Ovary (tissue), 9 donors: Measurements from ENCODE around the gene CHAF1A. TPM values are rescaled to one million over a fixed set of nuclear protein-coding genes. Genes with fewer than 3 reads are reported as not detected.

Experiments
- DNase-seq, 5 donors: peaks; one replicate each; pipeline ENCODE4 v3.0.0-alpha.2; 2019 to 2020
- H3K27ac ChIP-seq, 2 donors: fragments of 200-600 bp; one replicate each; pipeline versions ENCODE4 v1.5.1 to v1.8.0; 2019 to 2022
- H3K27me3 ChIP-seq: fragments of 200-600 bp; one replicate; pipeline ENCODE4 v1.8.0; 2022
- H3K36me3 ChIP-seq: fragments of 200-600 bp; sonication (generic); one replicate; pipeline ENCODE4 v1.5.1; 2019
- H3K4me1 ChIP-seq: one replicate; pipeline ENCODE4 v1.8.1; 2013; ENCODE audit warnings: mild to moderate bottlenecking, moderate library complexity; ENCODE audit not compliant: insufficient read depth
- H3K4me3 ChIP-seq: fragments of 200-600 bp; sonication (generic); one replicate; pipeline ENCODE4 v1.5.1; 2017
- H3K9me3 ChIP-seq, 2 donors: fragments of 200-600 bp in 1 of 2; sonication (generic) in 1 of 2; one replicate each; pipeline versions ENCODE4 v1.5.1 to v1.8.1; 2013 to 2019; ENCODE audit warnings: mild to moderate bottlenecking in 1 of 2, moderate library complexity in 1 of 2
- CTCF ChIP-seq, 3 donors: fragments of 450-650 bp in 2 of 3; fragments of 200-600 bp in 1 of 3; IDR thresholded peaks; one replicate each; pipeline versions ENCODE4 v1.5.1 to v1.8.0; 2016 to 2022; ENCODE audit warnings: antibody characterized with exemption in 3 of 3, mild to moderate bottlenecking in 1 of 3
- EP300 ChIP-seq: sonication (generic); formaldehyde crosslinking; IDR thresholded peaks from one replicate; pipeline ENCODE4 v1.6.1; 2017; ENCODE audit warnings: antibody characterized with exemption
- POLR2A ChIP-seq: fragments of 450-650 bp; IDR thresholded peaks from one replicate; pipeline ENCODE4 v1.6.1; 2017; ENCODE audit warnings: antibody characterized with exemption, mild to moderate bottlenecking, moderate library complexity
- WGBS, 3 donors: extraction: QIAGEN DNeasy Blood & Tissue Kit in 1 of 3; methylation state at CpG; one replicate each; pipeline versions ENCODE4 v1.1.5 to v1.1.7; 2013 to 2017; 5-methylcytosine and 5-hydroxymethylcytosine counted together
- intact Hi-C, 4 donors: fragments of 100-400 bp; cut with DNase I; formaldehyde crosslinking; loops; one replicate each; pipeline versions ENCODE4 v1.11.0 to v1.15.1; 2022 to 2023
- polyA plus RNA-seq, 2 donors: library from polyadenylated mRNA; stranded (reverse); fragments of 200-250 nt in 1 of 2; fragments of 350-450 nt in 1 of 2; fragmentation: Illumina TruSeq in 1 of 2; extraction: RNeasy Lipid Tissue Mini Kit (QIAGEN cat#74804) in 1 of 2; gene quantifications; one replicate each; pipeline ENCODE4 v1.2.3, GENCODE V29; 2013 to 2014
- total RNA-seq, 7 donors: library from RNA; depleted of rRNA in 2 of 7; stranded (reverse); fragments of >200 nt in 2 of 7; fragmentation: NEBNext Ultra II Directional in 3 of 7; extraction: Animal tissue kit (Norgen Biotek cat#: 25700) in 3 of 7; gene quantifications; one replicate each; pipeline versions ENCODE4 v1.1.0 to v1.2.4, GENCODE V29; 2016 to 2023
- donor health status: DM: no; HTN: no; CAD: no; lungs with moderate emphysema.
- donor health status: DM: no; HTN: no; CAD: no.
- donor health status: Bipolar disorder and iron deficiency.
- donor health status: DM: yes; HTN: yes; CAD: no.
- donor health status: DM: no; HTN: no; CAD: no.
- donor health status: DM: yes; HTN: yes; CAD: no.

CHAF1A gene
- total and polyA plus RNA-seq, 9 donors = 4.7 to 10.4 (median 7.5) TPM

GRCh38 chr19:4391306-4391693 lies 11.1 kb upstream of the CHAF1A start:
- Histone ChIP-seq H3K36me3 (no peaks in the 10 kb centered on the region), H3K27ac (peak overlapping the region in 1 of 2 donors; percentile 51), H3K27me3 (no peaks in the 10 kb centered on the region), H3K4me1 (peaks cover 32% of the 10 kb centered on the region), H3K4me3 (no peak overlapping the region), H3K9me3 (no peaks in the 10 kb centered on the region)
- no peak for TF ChIP-seq POLR2A
- no peak for TF ChIP-seq EP300
- TF ChIP-seq CTCF (IDR thresholded peaks at IDR 0.05) = no peak
- intact Hi-C loops = loop anchor here in 3 of 4 donors (5.0 to 10.0 kb wide), 3 partner anchors 34 to 126 kb away; no protein-coding TSS in a partner anchor
- WGBS, 3 donors = 51 to 76% (median 56%) methylated on average over 9 of the region's 9 CpGs
- no peak for DNase-seq

- H3K27me3 ChIP-seq = no peaks in the 10 kb centered on the region
- no peaks in the 10 kb centered on the region for H3K36me3 ChIP-seq
- H3K4me1 ChIP-seq = peaks cover 32% of the 10 kb centered on the region
- H3K4me3 ChIP-seq = no peak overlapping the region
- 33 to 38% (median 36%) methylated on average over 20 of the region's 20 CpGs for WGBS, 3 donors
- intact Hi-C loops = loop anchor here in 3 of 4 donors (5.0 to 10.0 kb wide), 3 partner anchors 35 to 127 kb away; no protein-coding TSS in a partner anchor
- TF ChIP-seq POLR2A (no peak), CTCF (IDR thresholded peaks at IDR 0.05) (no peak), EP300 (no peak)
- DNase-seq = peak in 4 of 5 donors; percentile 17 to 58 (median 40)
- H3K27ac ChIP-seq = peak overlapping the region in 1 of 2 donors; percentile 51
- H3K9me3 ChIP-seq = no peaks in the 10 kb centered on the region
These were observed 10.5 kb upstream of the CHAF1A start for GRCh38 chr19:4391701-4392483.

- 50 to 57% (median 54%) methylated on average over 8 of the region's 8 CpGs for WGBS, 3 donors
- no peaks in the 10 kb centered on the region for H3K9me3 ChIP-seq
- intact Hi-C loops = loop anchor here in 3 of 4 donors (5.0 to 10.0 kb wide), 3 partner anchors 37 to 129 kb away; no protein-coding TSS in a partner anchor
- H3K4me3 ChIP-seq = no peak overlapping the region
- no peak for DNase-seq
- no peak overlapping the region for H3K27ac ChIP-seq
- H3K4me1 ChIP-seq = peaks cover 35% of the 10 kb centered on the region
- TF ChIP-seq EP300 = no peak
- TF ChIP-seq POLR2A = no peak
- TF ChIP-seq CTCF (IDR thresholded peaks at IDR 0.05) = no peak
- H3K36me3 ChIP-seq = no peaks in the 10 kb centered on the region
- H3K27me3 ChIP-seq = no peaks in the 10 kb centered on the region
These were observed 8.4 kb upstream of the CHAF1A start for GRCh38 chr19:4393947-4394590.

GRCh38 chr19:4396949-4397783 lies 5.3 kb upstream of the CHAF1A start:
- no peaks in the 10 kb centered on the region for H3K27me3 ChIP-seq
- peaks cover 16% of the 10 kb centered on the region for H3K4me1 ChIP-seq
- no peak overlapping the region for H3K4me3 ChIP-seq
- intact Hi-C loops = loop anchor here in 2 of 4 donors (5.0 to 10.0 kb wide), 2 partner anchors 40 to 132 kb away; no protein-coding TSS in a partner anchor
- no peak overlapping the region for H3K27ac ChIP-seq
- TF ChIP-seq CTCF (IDR thresholded peaks at IDR 0.05) (no peak), EP300 (no peak)
- no peaks in the 10 kb centered on the region for H3K36me3 ChIP-seq
- no peak for DNase-seq
- WGBS, 3 donors = 68 to 75% (median 72%) methylated on average over 15 of the region's 15 CpGs
- no peaks in the 10 kb centered on the region for H3K9me3 ChIP-seq
